ENCODE measurements around the gene CNGB1. TPM values are rescaled to one million over a fixed set of nuclear protein-coding genes. Genes with fewer than 3 reads are reported as not detected.

The CNGB1 gene
- total and polyA plus RNA-seq, 8 donors = 0.08 to 18.0 (median 0.73) TPM; not detected in 5

- DNase-seq = no peak
- WGBS, 5 donors = 52 to 66% (median 56%) methylated on average over 4 of the region's 4 CpGs
- intact Hi-C loops (cut with DNase I; ENCODE audit: low total_unique reads) = no loop called here
- H3K36me3 ChIP-seq = no peaks in the 10 kb centered on the region
- no peak overlapping the region for H3K4me3 ChIP-seq
- H3K27ac ChIP-seq = no peak overlapping the region
- H3K4me1 ChIP-seq = peaks cover 9 to 20% (median 12%) of the 10 kb centered on the region in 4 donors
- no peak for TF ChIP-seq CTCF (IDR thresholded peaks at IDR 0.05)
- no peak for TF ChIP-seq EP300 (IDR thresholded peaks at IDR 0.05)
- no peak for TF ChIP-seq POLR2A (IDR thresholded peaks at IDR 0.05)
- TF ChIP-seq POLR2AphosphoS5 (IDR thresholded peaks at IDR 0.05) = no peak
- H3K9me3 ChIP-seq = no peaks in the 10 kb centered on the region
- peaks cover 0 to 21% (median 0%) of the 10 kb centered on the region in 3 donors for H3K27me3 ChIP-seq
Measured at GRCh38 chr16:57935904-57936303, 35.0 kb downstream of the CNGB1 start.

- Histone ChIP-seq H3K4me1 (no peaks in the 10 kb centered on the region), H3K9me3 (no peaks in the 10 kb centered on the region), H3K4me3 (no peak overlapping the region), H3K36me3 (no peaks in the 10 kb centered on the region), H3K27ac (no peak overlapping the region), H3K27me3 (peaks cover 0 to 3% (median 0%) of the 10 kb centered on the region in 3 donors)
- DNase-seq = no peak
- intact Hi-C loops (cut with DNase I; ENCODE audit: low total_unique reads) = no loop called here
- WGBS, 5 donors = 80 to 90% (median 82%) methylated on average over 2 of the region's 2 CpGs
- TF ChIP-seq POLR2A (IDR thresholded peaks at IDR 0.05) (no peak), EP300 (IDR thresholded peaks at IDR 0.05) (no peak), POLR2AphosphoS5 (IDR thresholded peaks at IDR 0.05) (no peak), CTCF (IDR thresholded peaks at IDR 0.05) (no peak)
Measured at GRCh38 chr16:57930533-57930932, 40.4 kb downstream of the CNGB1 start.

GRCh38 chr16:57929250-57929649 is 41.7 kb downstream of the CNGB1 start:
- 72 to 88% (median 80%) methylated on average over 3 of the region's 3 CpGs for WGBS, 5 donors
- TF ChIP-seq POLR2AphosphoS5 (IDR thresholded peaks at IDR 0.05) (no peak), EP300 (IDR thresholded peaks at IDR 0.05) (no peak), POLR2A (IDR thresholded peaks at IDR 0.05) (no peak), CTCF (IDR thresholded peaks at IDR 0.05) (no peak)
- no peak for DNase-seq
- intact Hi-C loops (cut with DNase I; ENCODE audit: low total_unique reads) = no loop called here
- Histone ChIP-seq H3K36me3 (no peaks in the 10 kb centered on the region), H3K27me3 (peaks cover 0 to 3% (median 0%) of the 10 kb centered on the region in 3 donors), H3K27ac (no peak overlapping the region), H3K4me1 (no peaks in the 10 kb centered on the region), H3K9me3 (no peaks in the 10 kb centered on the region), H3K4me3 (no peak overlapping the region)

GRCh38 chr16:57926041-57926440 is 44.9 kb downstream of the CNGB1 start:
- H3K4me1 ChIP-seq = no peaks in the 10 kb centered on the region
- H3K27ac ChIP-seq = no peak overlapping the region
- 86 to 90% (median 88%) methylated on average over 2 of the region's 2 CpGs; no CpG with 5 or more reads in 1 of the 5 donors for WGBS, 5 donors
- H3K4me3 ChIP-seq = no peak overlapping the region
- H3K36me3 ChIP-seq = no peaks in the 10 kb centered on the region
- no peak for DNase-seq
- intact Hi-C loops (cut with DNase I; ENCODE audit: low total_unique reads) = no loop called here
- H3K27me3 ChIP-seq = peaks cover 0 to 11% (median 0%) of the 10 kb centered on the region in 3 donors
- no peaks in the 10 kb centered on the region for H3K9me3 ChIP-seq
- TF ChIP-seq POLR2AphosphoS5 (IDR thresholded peaks at IDR 0.05) (no peak), EP300 (IDR thresholded peaks at IDR 0.05) (no peak), CTCF (IDR thresholded peaks at IDR 0.05) (no peak), POLR2A (IDR thresholded peaks at IDR 0.05) (no peak)
